Measurements from ENCODE around the gene SLFN13.
A peak's percentile ranks its signal among the peaks of the same experiment; 100 is the strongest.
"Not testable (repeated sequence)": the region's sequence is repeated elsewhere in the genome, so short reads cannot be mapped to it uniquely, and the experiment has no call there.

SLFN13 gene

GRCh38 chr17:35429702-35430101 lies 18.9 kb downstream of the SLFN13 start:
- no peak for DNase-seq

GRCh38 chr17:35428229-35428628 lies 20.3 kb downstream of the SLFN13 start:
- no peak for DNase-seq

- DNase-seq: no peak
Measured at GRCh38 chr17:35423761-35424160, 24.8 kb downstream of the SLFN13 start.

- DNase-seq: not testable (repeated sequence)
Measured at GRCh38 chr17:35421069-35421468, 27.5 kb downstream of the SLFN13 start.

- DNase-seq: no peak
Measured at GRCh38 chr17:35416659-35417058, 31.9 kb downstream of the SLFN13 start.

GRCh38 chr17:35414707-35415106 lies 33.9 kb downstream of the SLFN13 start:
- not testable (repeated sequence) for DNase-seq

GRCh38 chr17:35414247-35414646 lies 34.3 kb downstream of the SLFN13 start:
- no peak for DNase-seq

GRCh38 chr17:35407531-35407930 lies 41.0 kb downstream of the SLFN13 start:
- DNase-seq: no peak

GRCh38 chr17:35406568-35406967 lies 42.0 kb downstream of the SLFN13 start:
- DNase-seq: no peak

GRCh38 chr17:35404360-35404759 lies 44.2 kb downstream of the SLFN13 start:
- DNase-seq: peak; percentile 13

- not testable (repeated sequence) for DNase-seq
Measured at GRCh38 chr17:35393783-35394182, 54.8 kb downstream of the SLFN13 start.

- DNase-seq: no peak
Measured at GRCh38 chr17:35390663-35391062, 57.9 kb downstream of the SLFN13 start.

GRCh38 chr17:35390156-35390555 lies 58.4 kb downstream of the SLFN13 start:
- no peak for DNase-seq

- no peak for DNase-seq
Measured at GRCh38 chr17:35387496-35387895, 61.1 kb downstream of the SLFN13 start.

Measured in CD4-positive, alpha-beta T cell treated with Interleukin-21 for 1 hour (primary cell).